SU-DHL-6 (cell line): ENCODE results near the gene KRT6B.
"Not testable (repeated sequence)": the region's sequence is repeated elsewhere in the genome, so short reads cannot be mapped to it uniquely, and the experiment has no call there.

ENCODE experiments used
- CTCF ChIP-seq: fragments of 200-600 bp; sonication (generic); IDR thresholded peaks from one replicate; pipeline ENCODE4 v1.5.1; 2017; ENCODE audit warnings: antibody characterized with exemption, mild to moderate bottlenecking, low read length, moderate library complexity; ENCODE audit not compliant: insufficient read depth, poor library complexity, severe bottlenecking
- EZH2phosphoT487 ChIP-seq: fragments of 200-600 bp; sonication (generic), shearing (Covaris generic); conservative IDR thresholded peaks from 2 replicates; pipeline ENCODE4 v1.6.1; 2018; ENCODE audit warnings: mild to moderate bottlenecking, antibody characterized with exemption, low read length, moderate library complexity, mixed read lengths

- TF ChIP-seq CTCF, EZH2phosphoT487: not testable (repeated sequence)
Observed at GRCh38 chr12:52447196-52447595, 4.8 kb downstream of the KRT6B start.
